GM12878 (cell line): ENCODE measurements around the gene COPB1. TPM values are rescaled to one million over a fixed set of nuclear protein-coding genes. Genes with fewer than 3 reads are reported as not detected.

Source experiments
- ATAC-seq: fragments of 200-7000 bp; cut with Tn5 transposase; 3 replicates; pipeline ENCODE4 v1.9.1; 2020; ENCODE audit warnings: mild to moderate bottlenecking, moderate library complexity
- BruUV-seq: library from RNA; stranded (reverse); fragments of 400-500 nt; replicated peaks from 2 replicates; lab custom pipeline; 2021; lab: Mats Ljungman, UMichigan
- CTCF ChIA-PET: fragments of 300-600 bp; sonication (Branson Sonifier 250); formaldehyde crosslinking; extraction: SDS; loops from one replicate; lab custom pipeline; 2021; ENCODE audit warnings: inconsistent platforms; lab: Yijun Ruan, JAX
- POLR2A ChIA-PET: fragments of 350-600 bp; formaldehyde crosslinking; extraction: SDS; loops from one replicate; lab custom pipeline; 2021; ENCODE audit warnings: inconsistent platforms; lab: Charles Lee
- RAD21 ChIA-PET: fragments of 300-600 bp; sonication (Branson Sonifier 250); formaldehyde crosslinking; loops from one replicate; lab custom pipeline; 2023; ENCODE audit warnings: antibody characterized with exemption; ENCODE audit not compliant: unreplicated experiment; lab: Charles Lee
- SMC1A ChIA-PET: fragments of 300-600 bp; sonication (Branson Sonifier 250); formaldehyde crosslinking; loops from one replicate; lab custom pipeline; 2023; ENCODE audit not compliant: unreplicated experiment, uncharacterized antibody; lab: Charles Lee
- DNase-seq: peaks from one replicate; pipeline ENCODE4 v3.0.0-alpha.2; 2011; ENCODE audit warnings: low read depth, low spot score
- FAIRE-seq: peaks from 3 replicates; lab custom pipeline; 2011; peaks lifted over from hg19 to GRCh38; lab: Jason Lieb, UNC
- H2AFZ ChIP-seq: 2 replicates; pipeline ENCODE4 v1.6.0; 2011; ENCODE audit warnings: low read depth, low read length, control low read depth; ENCODE audit not compliant: control insufficient read depth
- H3K27ac ChIP-seq: 2 replicates; pipeline ENCODE4 v1.5.1; 2011; ENCODE audit warnings: control low read depth; ENCODE audit not compliant: control insufficient read depth, insufficient read depth
- H3K27me3 ChIP-seq, 2 experiments: replicated peaks in 1 of 2; 2 replicates each; pipeline versions ENCODE4 v1.6.0 to v1.6.1; 2011; ENCODE audit warnings: low read length in 1 of 2; ENCODE audit not compliant: control insufficient read depth in 2 of 2, insufficient read depth in 2 of 2
- H3K36me3 ChIP-seq, 2 experiments: 2 replicates each; pipeline ENCODE4 v1.5.1; 2011; ENCODE audit warnings: low read length in 1 of 2; ENCODE audit not compliant: control insufficient read depth in 2 of 2, insufficient read depth in 2 of 2
- H3K4me1 ChIP-seq: 2 replicates; pipeline ENCODE4 v1.6.1; 2011; ENCODE audit warnings: mild to moderate bottlenecking, low read length, moderate library complexity, mixed read lengths; ENCODE audit not compliant: control insufficient read depth, insufficient read depth
- H3K4me2 ChIP-seq: 2 replicates; pipeline ENCODE4 v1.6.0; 2011; ENCODE audit warnings: control low read depth; ENCODE audit not compliant: control insufficient read depth, insufficient read depth
- H3K4me3 ChIP-seq: fragments of 200-600 bp; sonication (generic); 2 replicates; pipeline ENCODE4 v1.5.1; 2016
- H3K79me2 ChIP-seq: 2 replicates; pipeline ENCODE4 v1.6.0; 2011; ENCODE audit warnings: low read length; ENCODE audit not compliant: control insufficient read depth, insufficient read depth
- H3K9ac ChIP-seq: 2 replicates; pipeline ENCODE4 v1.8.0; 2011; ENCODE audit warnings: low read length, control low read depth, mixed read lengths; ENCODE audit not compliant: control insufficient read depth, insufficient read depth
- H3K9me3 ChIP-seq: replicated peaks from 3 replicates; pipeline ENCODE4 v1.5.1; 2011; ENCODE audit warnings: mild to moderate bottlenecking, low read length; ENCODE audit not compliant: control insufficient read depth, insufficient read depth
- H4K20me1 ChIP-seq: 2 replicates; pipeline ENCODE4 v1.6.0; 2011; ENCODE audit not compliant: control insufficient read depth, insufficient read depth
- BRCA1 ChIP-seq: IDR thresholded peaks from 2 replicates; pipeline ENCODE4 v1.6.1; 2011; ENCODE audit warnings: low read depth, low read length, improper control_type of control experiment
- CBFB ChIP-seq: IDR thresholded peaks from 2 replicates; pipeline ENCODE4 v1.6.1; 2016; ENCODE audit warnings: antibody characterized with exemption, low read depth
- CEBPB ChIP-seq, 2 experiments: fragments of 150-350 bp in 1 of 2; IDR thresholded peaks; 2 replicates each; pipeline ENCODE4 v1.6.1; 2012 to 2014; ENCODE audit warnings: low read depth in 2 of 2, low read length in 2 of 2, borderline replicate concordance in 1 of 2, inconsistent platforms in 1 of 2
- NBN ChIP-seq: fragments of 450-650 bp; IDR thresholded peaks from 2 replicates; pipeline ENCODE4 v1.6.1; 2016
- NR2F1 ChIP-seq: fragments of 450-650 bp; conservative IDR thresholded peaks from 2 replicates; pipeline ENCODE4 v1.6.1; 2017; ENCODE audit warnings: mild to moderate bottlenecking
- RELA ChIP-seq: fragments of 450-650 bp; IDR thresholded peaks from 2 replicates; pipeline ENCODE4 v1.8.0; 2014; ENCODE audit warnings: borderline replicate concordance; ENCODE audit not compliant: partially characterized antibody
- SMAD1 ChIP-seq: fragments of 450-650 bp; IDR thresholded peaks from 2 replicates; pipeline ENCODE4 v1.6.1; 2018; ENCODE audit warnings: mild to moderate bottlenecking, low read depth; ENCODE audit not compliant: partially characterized antibody
- SREBF1 ChIP-seq: IDR thresholded peaks from 2 replicates; pipeline ENCODE4 v1.6.1; 2012; ENCODE audit warnings: mild to moderate bottlenecking, low read length
- TCF3 ChIP-seq: IDR thresholded peaks from 2 replicates; pipeline ENCODE4 v1.6.1; 2012; ENCODE audit warnings: low read depth, mild to moderate bottlenecking, low read length, borderline replicate concordance; ENCODE audit not compliant: insufficient read depth
- ZSCAN29 ChIP-seq: fragments of 450-650 bp; IDR thresholded peaks from 2 replicates; pipeline ENCODE4 v1.6.1; 2017; ENCODE audit warnings: mild to moderate bottlenecking, moderate library complexity
- WGBS: methylation state at CpG from one replicate; pipeline ENCODE4 v1.1.6; 2016; ENCODE audit warnings: low lambda C conversion rate; ENCODE audit not compliant: insufficient replicate concordance, insufficient coverage; ENCODE audit errors: missing lambda C conversion rate; 5-methylcytosine and 5-hydroxymethylcytosine counted together
- in situ Hi-C: fragments of 300-500 bp; cut with MboI; formaldehyde crosslinking; loops from 9 replicates; pipeline ENCODE4 v1.14.3; 2018; ENCODE audit warnings: mixed read lengths
- intact Hi-C: fragments of 100-400 bp; cut with micrococcal nuclease; formaldehyde crosslinking; loops from one replicate; pipeline ENCODE4 v1.14.2; 2022; ENCODE audit not compliant: unreplicated experiment
- polyA plus RNA-seq, 11 experiments: library from polyadenylated mRNA; depleted of rRNA in 4 of 11; unstranded in 6 of 11; stranded (reverse) in 5 of 11; fragments of >200 nt; fragmentation: Nextera tagmentation in 4 of 11; fragmentation: Illumina TruSeq in 1 of 11; extraction: Ambion mirVana in 4 of 11; extraction: Trizol in 1 of 11; gene quantifications; 1 replicate in 1 of 11; 2 replicates in 10 of 11; pipeline versions ENCODE4 v1.2.1 to v1.2.3, GENCODE V29; 2011 to 2016; ENCODE audit warnings: inconsistent platforms in 2 of 11, missing spikeins in 2 of 11, low read depth in 1 of 11
- total RNA-seq, 4 experiments: library from RNA; depleted of rRNA in 3 of 4; stranded (reverse); fragments of >200 nt in 3 of 4; fragmentation: Illumina TruSeq in 1 of 4; extraction: Trizol in 1 of 4; gene quantifications; 2 replicates each; pipeline versions ENCODE4 v1.2.1 to v1.2.3, GENCODE V29; 2013 to 2021
- TF ChIP-seq, protein P1 (sequence below): fragments of 450-650 bp; IDR thresholded peaks from 2 replicates; pipeline ENCODE4 v1.6.1; 2016; ENCODE audit warnings: mild to moderate bottlenecking, moderate library complexity, borderline replicate concordance
- TF ChIP-seq, protein P2 (sequence below): IDR thresholded peaks from 2 replicates; pipeline ENCODE4 v1.6.1; 2012; ENCODE audit warnings: low read depth, low read length, improper control_type of control experiment

Gene COPB1
- total and polyA plus RNA-seq, 10 of the 15 experiments (the other 5 are each of a cell fraction or from before 2014, with no cell fraction given): 67.0 to 149 (median 109) TPM

DNA sequence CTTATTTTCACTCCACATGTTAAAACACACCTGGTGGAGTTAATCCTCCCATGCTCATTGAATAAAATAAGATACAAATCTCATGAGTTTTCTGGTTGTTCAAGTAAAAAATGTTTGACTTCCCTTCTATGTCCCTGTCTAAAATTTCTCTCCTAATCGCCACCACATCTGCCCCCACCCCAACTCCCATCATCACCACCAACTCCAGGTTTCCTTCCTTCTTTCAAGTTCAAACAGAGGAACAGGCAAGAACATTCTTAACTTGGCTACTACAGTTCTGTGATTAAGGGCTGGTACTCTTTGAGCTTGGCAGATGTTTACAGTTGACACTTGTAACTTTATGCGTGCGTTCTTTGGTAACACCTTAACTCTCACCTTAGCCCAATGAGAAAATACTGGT is 29.7 kb upstream of the COPB1 start (continued):
- no peak for TF ChIP-seq SMAD1
- TF ChIP-seq, protein P1, sequence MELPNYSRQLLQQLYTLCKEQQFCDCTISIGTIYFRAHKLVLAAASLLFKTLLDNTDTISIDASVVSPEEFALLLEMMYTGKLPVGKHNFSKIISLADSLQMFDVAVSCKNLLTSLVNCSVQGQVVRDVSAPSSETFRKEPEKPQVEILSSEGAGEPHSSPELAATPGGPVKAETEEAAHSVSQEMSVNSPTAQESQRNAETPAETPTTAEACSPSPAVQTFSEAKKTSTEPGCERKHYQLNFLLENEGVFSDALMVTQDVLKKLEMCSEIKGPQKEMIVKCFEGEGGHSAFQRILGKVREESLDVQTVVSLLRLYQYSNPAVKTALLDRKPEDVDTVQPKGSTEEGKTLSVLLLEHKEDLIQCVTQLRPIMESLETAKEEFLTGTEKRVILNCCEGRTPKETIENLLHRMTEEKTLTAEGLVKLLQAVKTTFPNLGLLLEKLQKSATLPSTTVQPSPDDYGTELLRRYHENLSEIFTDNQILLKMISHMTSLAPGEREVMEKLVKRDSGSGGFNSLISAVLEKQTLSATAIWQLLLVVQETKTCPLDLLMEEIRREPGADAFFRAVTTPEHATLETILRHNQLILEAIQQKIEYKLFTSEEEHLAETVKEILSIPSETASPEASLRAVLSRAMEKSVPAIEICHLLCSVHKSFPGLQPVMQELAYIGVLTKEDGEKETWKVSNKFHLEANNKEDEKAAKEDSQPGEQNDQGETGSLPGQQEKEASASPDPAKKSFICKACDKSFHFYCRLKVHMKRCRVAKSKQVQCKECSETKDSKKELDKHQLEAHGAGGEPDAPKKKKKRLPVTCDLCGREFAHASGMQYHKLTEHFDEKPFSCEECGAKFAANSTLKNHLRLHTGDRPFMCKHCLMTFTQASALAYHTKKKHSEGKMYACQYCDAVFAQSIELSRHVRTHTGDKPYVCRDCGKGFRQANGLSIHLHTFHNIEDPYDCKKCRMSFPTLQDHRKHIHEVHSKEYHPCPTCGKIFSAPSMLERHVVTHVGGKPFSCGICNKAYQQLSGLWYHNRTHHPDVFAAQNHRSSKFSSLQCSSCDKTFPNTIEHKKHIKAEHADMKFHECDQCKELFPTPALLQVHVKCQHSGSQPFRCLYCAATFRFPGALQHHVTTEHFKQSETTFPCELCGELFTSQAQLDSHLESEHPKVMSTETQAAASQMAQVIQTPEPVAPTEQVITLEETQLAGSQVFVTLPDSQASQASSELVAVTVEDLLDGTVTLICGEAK: no peak

DNA sequence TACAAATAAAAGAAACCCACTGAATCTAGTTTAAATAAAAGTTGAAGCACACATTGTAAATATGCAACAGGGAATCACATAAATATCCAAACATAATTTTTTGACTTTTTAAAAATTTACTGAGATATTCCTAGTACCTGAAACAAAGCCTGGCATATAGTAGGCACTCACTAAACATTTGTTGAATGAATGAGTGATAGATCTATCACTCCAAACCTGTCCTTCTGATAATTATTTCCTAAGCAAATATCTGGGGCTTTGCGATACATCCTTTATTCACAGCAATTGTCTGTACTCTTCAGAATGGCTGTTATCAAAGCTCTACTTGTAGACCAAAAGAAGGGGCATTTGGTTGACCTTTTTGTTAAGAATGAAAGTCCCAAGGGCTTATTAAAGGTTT is 23.2 kb upstream of the COPB1 start:
- Histone ChIP-seq H3K4me3 (no peak overlapping the region), H3K9ac (no peak overlapping the region), H3K4me1 (no peaks in the 10 kb centered on the region), H3K9me3 (no peaks in the 10 kb centered on the region), H3K27me3 (no peaks in the 10 kb centered on the region), H4K20me1 (no peaks in the 10 kb centered on the region), H3K79me2 (peaks cover 29% of the 10 kb centered on the region), H2AFZ (no peak overlapping the region), H3K27ac (no peak overlapping the region), H3K4me2 (no peak overlapping the region), H3K36me3 (no peaks in the 10 kb centered on the region)
- RAD21 ChIA-PET: no interaction called here
- CTCF ChIA-PET: interaction anchor here (0.6 to 2.0 kb wide), 4 partner anchors 11 to 283 kb away, joined by 3 to 7 read pairs (median 3); no protein-coding TSS in a partner anchor
- POLR2A ChIA-PET: no interaction called here
- ATAC-seq: no peak
- SMC1A ChIA-PET: interaction anchor here (1.1 to 1.4 kb wide), 3 partner anchors 23 to 1073 kb away, joined by 3 to 4 read pairs (median 3); partner anchors contain the start of gene COPB1
- in situ Hi-C loops: loop anchor here (5.0 kb wide), 1 partner anchor 384 kb away; no protein-coding TSS in a partner anchor
- no TSS peak for BruUV-seq
- TF ChIP-seq, protein P2, sequence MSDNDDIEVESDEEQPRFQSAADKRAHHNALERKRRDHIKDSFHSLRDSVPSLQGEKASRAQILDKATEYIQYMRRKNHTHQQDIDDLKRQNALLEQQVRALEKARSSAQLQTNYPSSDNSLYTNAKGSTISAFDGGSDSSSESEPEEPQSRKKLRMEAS: no peak
- no peak for TF ChIP-seq CBFB
- no peak for TF ChIP-seq NBN
- TF ChIP-seq SREBF1: no peak
- no peak for TF ChIP-seq NR2F1
- no peak for TF ChIP-seq ZSCAN29
- TF ChIP-seq BRCA1: no peak
- TF ChIP-seq TCF3: no peak
- TF ChIP-seq CEBPB (IDR thresholded peaks at IDR 0.05; ENCODE audit: borderline replicate concordance in 1 of 2, low read depth in 2 of 2, low read length in 2 of 2): no peak
- no peak for TF ChIP-seq RELA
- FAIRE-seq: no peak
- WGBS: 100% methylated on average over 1 of the region's 1 CpG
- DNase-seq: no peak
- intact Hi-C loops: no loop called here
